ENCODE results near the gene ANO3.
A peak's percentile ranks its signal among the peaks of the same experiment; 100 is the strongest.

Gene ANO3

DNA sequence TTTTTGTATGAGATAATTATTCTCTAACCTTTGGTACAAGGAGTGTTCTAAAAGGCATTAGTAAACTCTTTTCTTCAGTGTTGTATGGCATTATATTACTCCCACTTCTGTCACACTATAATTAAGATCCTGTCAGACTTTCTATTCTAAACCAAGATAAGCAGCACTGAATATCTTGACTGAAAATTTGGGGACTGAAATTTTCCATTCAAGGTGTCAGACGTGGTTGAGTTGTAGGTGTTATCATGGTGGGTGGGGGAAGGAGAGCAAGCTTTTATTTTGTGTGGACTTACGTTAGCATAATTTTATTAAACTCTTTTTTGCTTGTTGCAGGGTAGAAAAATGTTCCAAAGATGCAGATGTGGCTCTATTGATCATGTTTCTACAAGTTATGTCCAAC is 217.2 kb downstream of the ANO3 start:
- H3K4me3 ChIP-seq (ENCODE audit: low read depth, low read length): no peak overlapping the region
- TF ChIP-seq, protein P1, sequence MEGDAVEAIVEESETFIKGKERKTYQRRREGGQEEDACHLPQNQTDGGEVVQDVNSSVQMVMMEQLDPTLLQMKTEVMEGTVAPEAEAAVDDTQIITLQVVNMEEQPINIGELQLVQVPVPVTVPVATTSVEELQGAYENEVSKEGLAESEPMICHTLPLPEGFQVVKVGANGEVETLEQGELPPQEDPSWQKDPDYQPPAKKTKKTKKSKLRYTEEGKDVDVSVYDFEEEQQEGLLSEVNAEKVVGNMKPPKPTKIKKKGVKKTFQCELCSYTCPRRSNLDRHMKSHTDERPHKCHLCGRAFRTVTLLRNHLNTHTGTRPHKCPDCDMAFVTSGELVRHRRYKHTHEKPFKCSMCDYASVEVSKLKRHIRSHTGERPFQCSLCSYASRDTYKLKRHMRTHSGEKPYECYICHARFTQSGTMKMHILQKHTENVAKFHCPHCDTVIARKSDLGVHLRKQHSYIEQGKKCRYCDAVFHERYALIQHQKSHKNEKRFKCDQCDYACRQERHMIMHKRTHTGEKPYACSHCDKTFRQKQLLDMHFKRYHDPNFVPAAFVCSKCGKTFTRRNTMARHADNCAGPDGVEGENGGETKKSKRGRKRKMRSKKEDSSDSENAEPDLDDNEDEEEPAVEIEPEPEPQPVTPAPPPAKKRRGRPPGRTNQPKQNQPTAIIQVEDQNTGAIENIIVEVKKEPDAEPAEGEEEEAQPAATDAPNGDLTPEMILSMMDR (IDR thresholded peaks at IDR 0.05; ENCODE audit: borderline replicate concordance, insufficient read depth, low read depth, low read length): no peak

DNA sequence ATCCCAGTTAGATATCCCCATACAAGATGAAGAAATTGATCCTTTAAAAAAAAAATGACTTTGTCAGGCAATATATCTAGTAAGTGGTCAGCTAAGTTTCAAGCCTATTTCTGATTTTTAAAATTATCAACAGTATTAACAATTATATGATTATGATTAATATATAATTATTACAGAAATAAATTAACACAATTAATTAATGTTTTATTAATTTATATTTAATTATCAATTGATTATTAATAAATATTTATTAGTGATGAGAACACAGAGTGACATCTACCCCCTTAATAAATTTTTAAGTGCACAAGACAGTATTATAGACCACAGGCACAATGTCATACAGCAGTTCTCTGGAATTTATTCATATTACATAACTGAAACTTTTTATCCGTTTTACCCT is 218.1 kb downstream of the ANO3 start:
- TF ChIP-seq, protein P1 (IDR thresholded peaks at IDR 0.05; ENCODE audit: borderline replicate concordance, insufficient read depth, low read depth, low read length): no peak
- no peak overlapping the region for H3K4me3 ChIP-seq (ENCODE audit: low read depth, low read length)

DNA sequence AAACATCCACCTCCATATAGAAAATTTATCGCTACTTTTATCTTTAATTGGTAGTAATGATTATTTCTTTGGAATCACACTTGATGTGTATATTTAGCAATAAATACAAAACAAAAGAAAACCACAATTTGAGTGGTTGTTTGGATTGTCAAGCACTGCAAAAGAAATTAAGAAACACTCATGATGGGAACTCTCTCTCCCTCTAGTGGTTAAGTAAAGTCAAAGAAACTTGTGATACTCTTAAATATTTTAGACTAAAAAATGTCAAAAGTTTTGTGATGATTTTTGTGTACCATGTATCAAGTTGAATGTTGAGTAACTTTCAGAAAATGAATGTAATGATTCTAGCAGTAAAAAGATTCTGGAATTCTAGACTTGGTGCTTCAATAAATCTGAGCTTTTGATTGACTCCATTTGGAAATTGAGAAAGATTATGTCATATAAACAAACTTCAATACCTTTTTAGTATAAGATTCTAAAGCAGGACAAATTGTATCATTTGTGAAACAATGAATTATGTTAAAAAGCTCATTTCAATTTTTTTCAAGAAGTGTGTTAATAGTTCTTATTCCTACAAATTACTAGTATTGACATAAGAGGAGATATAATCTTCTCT is 219.4 kb downstream of the ANO3 start:
- H3K4me3 ChIP-seq (ENCODE audit: low read depth, low read length): no peak overlapping the region
- TF ChIP-seq, protein P1 (IDR thresholded peaks at IDR 0.05; ENCODE audit: borderline replicate concordance, insufficient read depth, low read depth, low read length): peak; percentile 12; the same call in 1 of the 2 replicates

DNA sequence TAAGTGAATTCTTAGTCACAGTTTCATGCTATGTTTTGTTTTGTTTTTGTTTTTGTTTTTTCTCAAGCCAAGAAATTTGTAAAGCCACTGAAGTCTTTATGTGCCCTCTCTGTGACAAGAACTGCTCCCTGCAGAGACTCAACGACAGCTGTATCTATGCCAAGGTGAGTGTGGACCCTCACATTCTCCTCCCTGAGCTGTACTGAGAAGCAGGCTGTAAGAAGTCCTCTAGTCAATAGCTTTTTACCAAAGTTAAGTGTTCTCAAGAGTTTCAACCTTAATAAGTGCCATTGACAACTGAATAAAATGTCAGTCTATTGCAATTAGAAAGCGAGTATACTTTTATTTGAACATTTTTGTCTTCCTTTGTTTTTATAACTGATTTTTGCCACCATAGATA is 221.3 kb downstream of the ANO3 start:
- TF ChIP-seq, protein P1 (IDR thresholded peaks at IDR 0.05; ENCODE audit: borderline replicate concordance, insufficient read depth, low read depth, low read length): no peak
- H3K4me3 ChIP-seq (ENCODE audit: low read depth, low read length): no peak overlapping the region

DNA sequence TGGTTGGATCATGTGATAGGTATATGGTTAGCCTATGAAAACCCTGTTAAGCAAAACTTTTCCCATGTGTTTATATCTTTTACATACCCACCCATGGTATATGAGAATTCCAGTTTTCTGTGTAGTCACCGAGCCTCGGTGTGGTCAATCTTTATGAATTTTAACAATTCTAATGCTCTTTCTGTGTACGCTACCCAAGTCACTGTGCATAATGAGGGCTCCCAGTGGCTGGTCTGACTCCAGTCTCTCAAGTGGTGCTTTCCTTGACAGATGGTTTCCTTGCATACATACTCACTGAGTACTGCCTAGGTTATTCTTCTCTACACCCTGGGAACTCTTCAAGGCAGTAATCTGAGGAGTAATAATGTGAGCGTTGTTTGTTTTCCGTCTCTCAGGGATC is 222.5 kb downstream of the ANO3 start:
- TF ChIP-seq, protein P1 (IDR thresholded peaks at IDR 0.05; ENCODE audit: borderline replicate concordance, insufficient read depth, low read depth, low read length): no peak
- H3K4me3 ChIP-seq (ENCODE audit: low read depth, low read length): no peak overlapping the region

DNA sequence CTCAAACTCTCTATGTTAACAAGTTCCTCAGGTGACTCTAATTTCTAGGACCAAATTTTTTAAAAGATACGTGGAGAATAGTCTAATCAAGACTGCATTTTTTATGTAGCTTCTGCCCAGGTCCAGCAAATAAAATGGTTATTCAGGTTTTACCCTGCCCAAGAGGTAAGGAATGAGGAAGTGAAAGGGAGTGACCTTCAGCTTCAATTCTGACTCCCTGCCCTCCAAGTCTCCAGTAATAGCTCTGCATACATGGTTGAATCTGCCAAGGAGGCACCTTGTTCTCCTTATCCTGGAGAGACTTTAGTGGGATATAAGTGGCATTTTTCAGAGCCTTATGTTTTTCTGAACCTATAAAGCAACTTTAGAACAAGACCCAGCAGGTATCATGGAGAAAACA is 224.7 kb downstream of the ANO3 start:
- H3K4me3 ChIP-seq (ENCODE audit: low read depth, low read length): no peak overlapping the region
- TF ChIP-seq, protein P1 (IDR thresholded peaks at IDR 0.05; ENCODE audit: borderline replicate concordance, insufficient read depth, low read depth, low read length): no peak

DNA sequence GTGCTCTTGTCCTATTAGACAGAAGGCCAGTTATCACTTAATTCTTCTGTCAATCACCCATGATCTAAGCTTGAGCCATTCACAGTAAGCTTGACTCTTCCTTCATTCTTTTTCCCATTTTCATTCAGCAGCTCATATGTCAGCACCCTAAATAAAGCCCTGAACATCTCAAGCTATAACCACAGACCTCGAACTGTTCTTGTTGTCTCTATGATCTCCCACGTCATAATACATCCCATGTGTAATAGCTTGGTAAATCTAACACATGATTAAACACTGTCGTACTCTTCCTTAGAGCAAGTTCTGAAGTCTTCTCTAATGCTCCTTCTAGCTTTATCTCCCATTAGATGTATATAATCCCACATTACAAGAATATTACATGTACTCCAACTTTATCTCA is 225.7 kb downstream of the ANO3 start:
- H3K4me3 ChIP-seq (ENCODE audit: low read depth, low read length): no peak overlapping the region
- TF ChIP-seq, protein P1 (IDR thresholded peaks at IDR 0.05; ENCODE audit: borderline replicate concordance, insufficient read depth, low read depth, low read length): no peak
